ENCODE measurements around the gene ERCC1.

Gene ERCC1

DNA sequence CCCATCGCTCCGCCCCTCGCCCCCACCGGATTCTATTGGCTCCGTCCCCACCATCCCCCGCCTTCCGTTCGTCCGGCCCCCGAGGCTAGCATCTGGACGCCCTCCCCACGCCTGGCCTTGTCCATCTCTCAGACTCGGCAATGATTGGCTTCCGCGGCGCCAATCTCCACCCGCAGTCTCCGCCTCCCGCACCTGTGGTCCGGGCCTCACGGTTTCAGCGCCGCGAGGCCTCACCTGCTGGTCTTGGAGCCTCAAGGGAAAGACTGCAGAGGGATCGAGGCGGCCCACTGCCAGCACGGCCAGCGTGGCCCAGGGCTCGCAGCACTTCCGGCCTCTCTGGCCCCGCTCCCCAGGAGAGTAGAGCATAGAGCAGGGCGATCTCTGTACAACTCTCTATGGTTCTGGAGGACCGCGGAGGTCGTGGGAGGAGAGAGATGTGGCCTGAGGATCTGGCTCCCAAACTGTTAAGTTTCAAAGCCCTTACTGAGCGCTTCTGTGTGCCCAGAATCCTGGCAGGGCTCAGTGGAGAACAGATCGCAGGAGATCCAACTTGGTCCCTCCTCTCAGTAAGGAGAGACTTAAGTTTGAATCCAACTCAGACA, at the start of gene ERCC1:
Gene ERCC1 (minus strand): TSS at position 329 of the 602 bp plus-strand sequence. CDS start 543 bp downstream, outside the sequence.
- DNase-seq, result peak; percentile 98

DNA sequence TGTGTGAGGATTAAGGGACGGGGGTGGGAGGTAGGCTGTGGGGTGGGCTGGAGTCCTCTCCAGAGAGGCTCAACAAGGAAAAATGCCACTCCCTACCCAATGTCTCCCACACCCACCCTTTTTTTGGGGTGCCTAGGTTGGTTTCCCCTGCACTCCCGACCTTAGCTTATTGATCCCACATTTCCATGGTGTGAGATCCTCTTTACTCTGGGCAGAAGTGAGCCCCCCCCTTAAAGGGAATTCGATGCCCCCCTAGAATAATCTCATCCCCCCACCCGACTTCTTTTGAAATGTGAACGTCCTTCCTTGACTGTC, 49.6 kb upstream of the ERCC1 start:
- DNase-seq, result no peak

DNA sequence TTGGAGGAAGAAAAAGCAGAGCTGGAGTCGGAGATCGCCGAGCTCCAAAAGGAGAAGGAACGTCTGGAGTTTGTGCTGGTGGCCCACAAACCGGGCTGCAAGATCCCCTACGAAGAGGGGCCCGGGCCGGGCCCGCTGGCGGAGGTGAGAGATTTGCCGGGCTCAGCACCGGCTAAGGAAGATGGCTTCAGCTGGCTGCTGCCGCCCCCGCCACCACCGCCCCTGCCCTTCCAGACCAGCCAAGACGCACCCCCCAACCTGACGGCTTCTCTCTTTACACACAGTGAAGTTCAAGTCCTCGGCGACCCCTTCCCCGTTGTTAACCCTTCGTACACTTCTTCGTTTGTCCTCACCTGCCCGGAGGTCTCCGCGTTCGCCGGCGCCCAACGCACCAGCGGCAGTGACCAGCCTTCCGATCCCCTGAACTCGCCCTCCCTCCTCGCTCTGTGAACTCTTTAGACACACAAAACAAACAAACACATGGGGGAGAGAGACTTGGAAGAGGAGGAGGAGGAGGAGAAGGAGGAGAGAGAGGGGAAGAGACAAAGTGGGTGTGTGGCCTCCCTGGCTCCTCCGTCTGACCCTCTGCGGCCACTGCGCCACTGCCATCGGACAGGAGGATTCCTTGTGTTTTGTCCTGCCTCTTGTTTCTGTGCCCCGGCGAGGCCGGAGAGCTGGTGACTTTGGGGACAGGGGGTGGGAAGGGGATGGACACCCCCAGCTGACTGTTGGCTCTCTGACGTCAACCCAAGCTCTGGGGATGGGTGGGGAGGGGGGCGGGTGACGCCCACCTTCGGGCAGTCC, 49.0 kb upstream of the ERCC1 start:
- no peak for DNase-seq

DNA sequence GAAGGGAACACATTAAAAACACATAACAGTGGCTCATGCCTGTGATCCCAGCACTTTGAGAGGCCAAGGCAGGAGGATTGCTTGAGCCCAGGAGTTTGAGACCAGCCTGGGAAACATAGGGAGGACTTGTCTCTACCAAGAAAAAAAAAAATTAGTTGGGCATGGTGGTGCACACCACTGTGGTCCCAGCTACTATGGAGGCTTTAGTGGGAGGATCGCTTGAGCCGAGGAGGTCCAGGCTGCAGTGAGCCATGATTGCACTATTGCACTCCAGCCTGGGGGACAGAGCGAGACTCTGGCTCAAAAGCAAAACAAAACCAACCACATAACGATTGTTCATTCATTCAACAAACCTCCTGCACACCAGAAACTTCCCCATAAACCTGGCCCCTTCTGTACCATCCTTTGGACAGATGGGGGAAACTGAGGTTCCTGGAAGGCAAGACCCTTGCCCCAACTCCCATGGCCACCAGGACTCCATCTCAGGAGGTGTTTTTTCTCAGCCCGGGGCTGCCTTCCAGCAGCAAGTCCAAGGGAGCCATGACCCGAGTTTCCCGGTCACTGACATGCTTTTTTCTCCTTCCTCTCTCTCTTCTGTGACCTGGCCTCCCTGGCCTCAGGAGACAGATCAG, 48.3 kb upstream of the ERCC1 start:
- DNase-seq, result no peak

DNA sequence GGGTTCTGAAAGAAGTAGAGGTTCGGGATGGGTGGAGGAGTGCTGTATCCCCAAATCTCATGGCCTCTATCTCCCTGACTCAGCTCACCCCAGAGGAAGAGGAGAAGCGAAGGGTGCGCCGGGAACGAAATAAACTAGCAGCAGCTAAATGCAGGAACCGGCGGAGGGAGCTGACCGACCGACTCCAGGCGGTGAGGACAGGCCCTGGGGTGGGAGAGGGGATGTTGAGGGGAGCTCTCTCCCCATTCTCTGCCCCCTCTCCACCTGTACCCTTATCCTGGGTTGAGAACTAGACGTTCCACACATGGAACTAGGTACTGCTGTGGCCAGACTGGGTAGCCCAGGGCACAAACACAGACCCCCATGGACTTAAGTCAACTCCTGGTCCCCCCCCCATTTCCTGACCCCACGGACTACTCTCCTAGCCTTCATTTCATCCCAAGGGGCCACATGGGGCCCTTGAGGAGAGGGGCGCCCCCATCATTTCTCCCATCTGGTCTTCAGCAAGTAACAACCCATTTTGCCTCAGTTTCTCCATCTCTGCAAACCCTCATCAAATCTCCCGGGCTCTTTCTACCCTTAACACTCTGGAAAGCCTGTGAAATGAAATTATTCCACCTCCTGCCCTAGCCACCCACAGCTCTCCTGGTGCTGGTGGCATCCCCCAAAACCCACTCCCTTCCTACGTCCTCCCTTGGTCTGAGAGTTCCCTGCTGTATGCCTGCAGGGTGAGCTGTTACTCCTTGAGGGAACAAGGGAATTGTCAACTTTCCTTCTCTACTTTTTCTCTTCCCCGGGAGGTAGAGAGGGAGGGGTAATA, 47.6 kb upstream of the ERCC1 start:
- no peak for DNase-seq

DNA sequence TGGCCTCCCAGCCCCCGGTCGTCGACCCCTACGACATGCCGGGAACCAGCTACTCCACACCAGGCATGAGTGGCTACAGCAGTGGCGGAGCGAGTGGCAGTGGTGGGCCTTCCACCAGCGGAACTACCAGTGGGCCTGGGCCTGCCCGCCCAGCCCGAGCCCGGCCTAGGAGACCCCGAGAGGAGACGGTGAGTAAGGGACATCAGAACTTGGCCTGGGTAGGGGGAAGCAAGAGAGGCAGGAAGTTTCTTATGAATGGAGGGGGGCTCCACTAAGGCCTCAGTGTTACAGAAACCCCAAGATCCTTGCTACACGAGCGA, 47.0 kb upstream of the ERCC1 start:
- no peak for DNase-seq

DNA sequence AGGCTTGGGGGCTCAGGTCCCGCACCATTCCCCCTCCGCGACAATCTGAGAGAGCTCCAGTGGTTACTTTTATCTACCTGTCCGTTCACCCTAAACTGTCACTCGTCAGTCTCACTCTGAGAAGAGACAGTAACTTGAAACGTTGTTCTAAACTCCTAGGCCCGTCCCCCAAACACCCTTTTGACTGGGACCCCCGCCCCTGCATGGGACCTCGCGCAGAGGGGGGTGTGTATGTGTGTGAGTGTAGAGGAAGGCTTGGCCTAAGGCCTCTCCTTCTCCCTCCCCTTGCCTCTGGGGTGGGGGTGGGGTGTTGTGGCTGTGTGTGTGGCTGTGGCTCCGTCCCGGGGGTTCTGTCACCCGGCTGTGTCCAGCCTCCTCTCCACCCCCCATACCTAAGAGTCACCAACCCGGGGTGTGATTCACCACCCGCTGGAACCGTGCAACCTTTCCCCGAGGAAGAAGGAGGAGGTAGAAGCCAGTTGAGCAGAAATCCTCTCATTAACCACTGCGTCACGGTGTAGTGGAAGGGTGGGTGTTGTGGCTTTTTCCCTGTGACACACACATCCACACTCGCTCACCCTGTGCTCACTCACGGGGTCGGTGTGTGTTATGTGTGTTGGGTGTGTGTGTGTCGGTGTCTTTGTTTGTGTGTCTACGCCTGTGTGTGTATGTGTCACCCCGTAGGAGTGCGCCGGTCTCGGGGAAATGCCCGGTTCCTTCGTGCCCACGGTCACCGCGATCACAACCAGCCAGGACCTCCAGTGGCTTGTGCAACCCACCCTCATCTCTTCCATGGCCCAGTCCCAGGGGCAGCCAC, 46.4 kb upstream of the ERCC1 start:
- DNase-seq, result no peak

DNA sequence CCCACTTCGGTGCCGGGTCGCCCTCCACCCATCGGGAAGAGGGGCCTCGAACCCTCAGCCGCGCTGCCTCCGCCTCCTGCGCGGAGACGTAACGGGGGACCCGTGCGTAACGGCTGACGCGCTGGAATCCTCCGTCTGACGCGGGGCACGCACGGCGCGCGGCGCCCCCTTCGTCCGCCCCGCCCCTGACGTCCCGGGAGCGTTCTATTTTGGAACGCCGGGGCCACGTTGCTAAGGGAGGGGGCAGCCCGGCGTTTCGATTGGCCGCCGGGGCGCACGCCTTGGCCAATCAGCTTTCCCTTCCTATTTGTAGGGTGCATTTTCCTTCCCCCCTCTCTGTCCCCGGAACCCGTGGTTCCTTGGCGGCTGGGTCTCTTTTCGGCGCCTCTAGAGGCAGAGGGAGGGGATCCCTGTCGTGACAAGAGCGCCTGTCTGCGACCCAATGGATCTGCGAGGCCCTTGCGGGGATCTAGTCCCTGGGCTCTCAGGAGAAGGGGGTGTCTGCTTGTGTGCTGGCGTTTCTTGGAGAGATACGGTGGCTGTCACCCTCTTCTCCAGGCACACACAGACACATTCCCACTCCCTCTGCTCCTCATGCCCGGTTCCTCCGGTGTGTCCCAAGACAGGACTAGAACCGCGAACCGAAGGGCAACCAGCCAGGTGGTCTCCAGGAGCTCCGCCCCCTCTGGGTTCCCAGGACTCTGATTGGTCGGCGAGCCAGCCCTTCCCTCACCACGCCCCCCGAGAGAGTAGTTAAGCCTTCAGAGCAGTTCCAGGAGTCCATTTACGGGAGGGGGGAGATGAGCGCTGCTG, 45.6 kb upstream of the ERCC1 start:
- DNase-seq, result peak; percentile 86

DNA sequence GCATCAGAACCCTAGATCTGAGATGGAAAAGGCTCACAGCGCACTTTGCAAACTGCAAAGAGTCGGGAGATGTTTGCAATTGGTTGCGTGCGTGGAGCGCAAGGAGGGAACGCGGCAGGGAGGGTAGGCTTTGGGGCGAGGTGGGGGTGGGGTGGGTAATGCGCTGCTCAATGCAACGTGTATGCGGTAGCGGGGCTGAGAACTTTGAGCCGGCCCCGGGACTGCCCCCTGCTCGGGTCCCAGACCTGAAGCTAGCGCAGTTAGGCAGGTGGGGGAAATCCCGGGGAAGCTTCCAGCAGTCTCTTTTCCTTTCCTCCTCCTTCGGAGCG, 45.0 kb upstream of the ERCC1 start:
- no peak for DNase-seq

DNA sequence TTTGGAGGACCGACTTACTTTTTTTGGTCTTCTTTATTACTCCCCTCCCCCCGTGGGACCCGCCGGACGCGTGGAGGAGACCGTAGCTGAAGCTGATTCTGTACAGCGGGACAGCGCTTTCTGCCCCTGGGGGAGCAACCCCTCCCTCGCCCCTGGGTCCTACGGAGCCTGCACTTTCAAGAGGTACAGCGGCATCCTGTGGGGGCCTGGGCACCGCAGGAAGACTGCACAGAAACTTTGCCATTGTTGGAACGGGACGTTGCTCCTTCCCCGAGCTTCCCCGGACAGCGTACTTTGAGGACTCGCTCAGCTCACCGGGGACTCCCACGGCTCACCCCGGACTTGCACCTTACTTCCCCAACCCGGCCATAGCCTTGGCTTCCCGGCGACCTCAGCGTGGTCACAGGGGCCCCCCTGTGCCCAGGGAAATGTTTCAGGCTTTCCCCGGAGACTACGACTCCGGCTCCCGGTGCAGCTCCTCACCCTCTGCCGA, 44.5 kb upstream of the ERCC1 start:
- no peak for DNase-seq

DNA sequence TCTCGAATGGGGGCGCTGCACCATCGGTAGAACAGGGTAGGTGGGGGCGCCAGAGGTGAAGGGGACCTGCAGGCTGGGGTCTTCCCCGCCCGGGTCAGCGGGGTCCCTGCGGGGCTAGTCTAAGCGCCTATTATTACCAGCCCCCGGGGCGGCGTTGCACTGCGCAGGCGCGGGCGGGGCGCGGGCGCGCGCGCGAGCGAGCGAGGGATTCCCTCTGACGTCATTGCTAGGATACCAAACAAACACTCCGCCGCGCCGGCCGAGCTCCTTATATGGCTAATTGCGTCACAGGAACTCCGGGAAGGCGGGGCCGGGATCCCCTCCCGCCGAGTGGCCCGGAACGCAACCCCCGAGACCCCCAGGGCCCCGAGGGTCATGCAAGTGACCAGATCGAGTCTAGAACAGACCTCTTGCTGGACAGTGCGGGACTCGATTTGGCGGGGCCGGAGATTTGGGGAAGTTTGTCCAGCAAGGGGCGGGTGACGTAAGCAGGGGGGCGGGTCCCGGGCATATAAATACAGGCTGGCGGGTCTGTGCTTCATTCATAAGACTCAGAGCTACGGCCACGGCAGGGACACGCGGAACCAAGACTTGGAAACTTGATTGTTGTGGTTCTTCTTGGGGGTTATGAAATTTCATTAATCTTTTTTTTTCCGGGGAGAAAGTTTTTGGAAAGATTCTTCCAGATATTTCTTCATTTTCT, 43.9 kb upstream of the ERCC1 start, which contains the start of gene FOSB:
Gene FOSB (plus strand): TSS at position 541 of the 703 bp plus-strand sequence. CDS start 591 bp downstream, outside the sequence.
- DNase-seq, result peak; percentile 94

DNA sequence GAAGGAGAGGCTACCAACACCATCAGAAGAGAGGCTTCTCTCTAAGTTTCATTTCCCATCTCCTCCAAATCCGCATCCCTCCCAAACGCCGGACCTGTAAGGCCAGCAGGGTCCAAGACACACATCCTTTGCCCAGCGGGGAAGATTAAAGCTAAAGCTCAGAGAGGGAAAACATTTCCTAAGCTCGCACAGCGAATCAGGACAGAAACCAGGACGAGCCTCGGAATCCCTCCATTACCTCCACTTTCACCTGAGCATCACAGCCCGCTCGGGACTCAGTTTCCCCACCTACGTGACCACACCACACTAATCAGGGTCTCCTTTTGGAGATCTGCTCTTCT, 43.4 kb upstream of the ERCC1 start:
- DNase-seq, result no peak

DNA sequence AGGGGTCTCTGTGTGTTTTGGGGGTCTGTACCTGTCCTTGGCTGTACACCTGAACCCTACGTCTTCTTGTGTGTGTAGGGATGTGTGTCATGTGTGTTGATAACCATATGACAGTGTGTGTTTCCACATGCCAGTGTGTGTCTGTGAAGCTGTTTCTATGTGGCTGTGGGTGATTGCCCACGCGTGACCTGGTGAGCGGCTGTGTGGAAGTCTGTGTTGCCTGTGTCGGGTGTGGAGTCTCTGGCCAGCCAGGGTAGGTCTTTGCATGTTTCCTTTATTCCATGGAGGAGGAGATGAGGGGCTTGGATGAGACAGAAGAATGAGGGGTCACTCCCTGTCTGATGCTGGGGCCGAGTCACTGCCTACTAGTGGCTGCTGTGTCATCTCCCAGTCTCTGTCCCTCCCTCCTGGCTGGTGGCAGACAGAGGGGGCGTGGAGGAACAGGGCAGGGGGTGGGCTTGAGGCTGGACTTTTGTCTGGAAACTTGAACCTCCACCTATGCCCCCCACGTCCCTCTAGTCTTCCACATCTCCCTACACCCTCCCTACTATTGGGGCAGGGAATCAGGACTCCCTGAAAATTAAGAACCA, 41.2 kb upstream of the ERCC1 start:
- no peak for DNase-seq

DNA sequence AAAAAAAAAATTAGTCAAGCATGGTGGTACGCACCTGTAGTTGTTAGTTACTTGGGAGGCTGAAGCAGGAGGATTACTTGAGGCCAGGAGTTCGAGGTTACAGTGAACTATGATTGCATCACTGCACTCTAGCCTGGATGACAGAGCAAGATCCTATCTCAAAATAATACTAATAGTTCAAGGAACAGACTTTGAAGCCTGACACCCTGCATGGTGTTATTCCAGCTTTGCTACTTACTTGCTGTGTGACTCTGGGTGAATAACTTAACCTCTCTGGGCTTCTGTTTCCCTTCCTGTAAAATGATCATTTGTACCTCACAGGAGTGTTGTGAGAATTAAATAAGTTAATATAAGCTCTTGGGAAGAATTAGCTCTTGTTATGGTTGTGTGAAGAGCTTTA, 40.6 kb upstream of the ERCC1 start:
- DNase-seq, result no peak

DNA sequence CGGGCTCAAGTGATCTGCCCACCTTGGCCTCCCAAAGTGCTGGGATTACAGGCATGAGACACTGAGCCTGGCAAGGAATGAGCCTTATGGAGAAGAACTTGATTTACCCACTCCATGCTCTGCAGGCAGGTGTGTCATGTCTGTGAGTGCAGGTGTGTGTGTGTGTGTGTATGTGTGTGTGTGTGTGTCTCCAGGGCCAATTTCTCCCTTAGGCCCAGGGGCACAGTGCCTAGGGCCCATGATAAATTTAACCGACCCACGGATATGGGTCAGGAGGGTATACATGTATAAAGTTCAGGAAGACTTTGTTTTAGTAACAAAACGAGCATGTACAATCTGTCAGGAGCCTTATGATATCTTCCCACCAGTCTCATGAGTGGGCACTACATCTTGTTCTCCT, 39.5 kb upstream of the ERCC1 start:
- no peak for DNase-seq

DNA sequence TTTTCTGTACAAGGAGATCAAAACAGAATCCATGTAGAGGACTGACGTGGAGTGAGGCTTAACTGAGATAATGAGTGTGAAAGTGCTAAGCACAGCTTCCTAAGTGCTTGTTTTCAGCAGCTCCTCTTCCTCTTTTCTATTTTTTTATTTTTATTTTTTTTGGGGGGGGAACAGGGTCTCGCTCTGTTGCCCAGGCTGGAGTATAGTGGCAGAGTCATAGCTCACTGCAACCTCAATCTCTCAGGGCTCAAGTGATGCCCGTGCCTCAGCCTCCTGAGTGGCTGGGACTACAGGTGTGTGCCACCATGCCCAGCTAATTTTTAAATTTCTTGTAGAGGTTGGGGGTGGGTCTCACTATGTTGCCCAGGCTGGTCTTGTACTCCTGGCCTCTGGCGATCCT, 38.5 kb upstream of the ERCC1 start:
- DNase-seq, result no peak

DNA sequence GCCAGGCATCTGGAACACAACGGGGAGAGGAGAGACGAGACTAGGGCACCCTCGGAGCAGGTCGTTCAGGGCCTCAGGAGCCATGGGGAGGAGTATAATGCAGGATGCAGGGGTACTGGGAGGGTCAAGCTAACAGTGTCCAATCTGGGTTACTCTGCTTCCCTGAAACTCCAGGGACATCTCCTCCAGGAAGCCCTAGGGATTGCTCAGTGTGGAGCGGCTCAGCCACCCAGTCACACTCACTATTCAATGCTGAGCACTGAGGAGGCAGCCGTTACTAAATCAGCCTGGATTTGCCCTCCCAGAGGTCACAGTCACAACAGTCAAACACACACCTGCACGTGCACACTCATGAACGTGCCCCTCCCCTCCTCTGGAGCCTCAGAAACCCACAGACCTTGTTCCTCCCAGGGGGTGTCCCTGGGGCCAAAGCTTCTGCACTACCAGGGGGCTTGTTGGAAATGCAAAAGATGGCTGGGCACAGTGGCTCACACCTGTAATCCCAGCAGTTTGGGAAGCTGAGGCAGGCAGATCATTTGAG, 37.2 kb upstream of the ERCC1 start:
- DNase-seq, result no peak

DNA sequence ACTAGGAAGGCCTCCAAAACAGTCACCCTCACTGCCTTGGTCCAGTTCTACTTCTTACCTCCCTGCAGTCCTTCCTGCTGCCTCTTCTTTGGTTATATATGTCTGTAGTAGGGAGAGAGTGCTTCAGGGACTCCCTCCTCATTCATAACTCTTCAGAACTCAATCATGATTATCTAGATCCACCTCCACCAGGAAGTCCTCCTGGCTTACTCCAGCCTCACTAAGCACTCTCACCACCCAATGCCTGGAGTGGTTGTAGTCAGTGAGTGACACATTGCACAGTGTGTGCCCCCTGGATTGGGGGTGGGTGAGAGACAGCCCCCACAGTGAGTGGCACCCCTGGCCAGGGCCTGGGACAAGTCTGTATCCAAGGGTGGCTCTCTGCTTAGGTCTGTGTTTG, 34.1 kb upstream of the ERCC1 start:
- no peak for DNase-seq

DNA sequence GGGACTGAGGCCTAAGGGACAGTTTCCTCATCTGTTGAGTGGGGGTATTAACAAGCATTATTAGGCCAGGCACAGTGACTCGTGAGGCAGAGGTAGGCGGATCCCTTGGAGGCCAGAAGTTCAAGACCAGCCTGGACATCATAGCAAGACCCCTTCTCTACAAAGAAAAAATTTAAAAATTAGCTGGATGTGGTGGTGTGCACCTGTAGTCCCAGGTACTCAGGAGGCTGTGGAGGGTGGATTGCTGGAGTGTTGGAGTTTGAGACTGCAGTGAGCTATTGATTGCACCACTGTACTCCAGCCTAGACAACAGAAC, 32.7 kb upstream of the ERCC1 start:
- DNase-seq, result no peak

DNA sequence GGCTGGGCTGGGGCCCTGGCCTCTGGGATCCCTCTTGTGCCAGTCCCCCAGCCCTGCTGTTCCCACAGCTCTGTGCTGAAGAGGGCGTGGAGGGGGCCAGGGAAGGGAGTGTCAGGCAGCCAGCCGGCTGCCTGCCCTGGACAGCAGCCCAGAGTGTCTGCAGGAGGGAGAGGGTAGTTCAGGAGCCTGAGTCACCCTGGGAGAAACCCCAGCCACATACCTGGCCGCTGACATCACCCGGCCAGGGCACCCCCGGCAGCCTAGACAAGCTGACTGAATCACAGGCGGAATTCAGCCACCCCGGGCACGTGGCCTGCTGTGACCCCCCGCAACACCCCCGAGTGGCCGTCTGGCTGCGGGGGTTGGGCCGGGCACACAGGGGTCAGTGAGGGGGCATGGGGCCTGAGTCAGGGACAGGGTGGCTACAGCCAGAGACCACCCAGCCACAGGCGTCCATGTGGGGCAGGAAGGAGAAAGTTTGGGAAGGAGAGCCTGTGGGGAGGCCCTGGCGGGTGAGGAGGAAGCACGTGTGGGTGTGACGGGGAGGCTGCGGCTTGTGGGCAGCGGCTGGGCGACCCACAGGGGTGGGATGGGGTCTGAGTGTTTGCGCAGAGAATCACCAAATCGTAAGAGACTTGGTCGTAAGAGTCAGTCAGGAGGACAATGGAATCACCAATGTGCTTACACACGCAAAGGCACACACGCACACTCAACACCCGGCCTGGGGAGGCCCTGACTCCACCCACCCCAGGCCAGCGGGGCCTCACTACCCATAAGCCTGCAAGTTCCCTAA, 32.2 kb upstream of the ERCC1 start:
- no peak for DNase-seq

All from NCI-H510A (cell line).